Epithelial cell of proximal tubule (primary cell): ENCODE results near the gene SERPINB4. TPM values are rescaled to one million over a fixed set of nuclear protein-coding genes. Genes with fewer than 3 reads are reported as not detected.

ENCODE experiments used
- DNase-seq: peaks from one replicate; pipeline ENCODE4 v3.0.0-alpha.2; 2011; ENCODE audit warnings: low read depth
- H3K4me3 ChIP-seq: 2 replicates; pipeline ENCODE4 v1.5.1; 2011; ENCODE audit warnings: low read depth, mild to moderate bottlenecking, low read length
- total RNA-seq: library from RNA; depleted of rRNA; stranded (reverse); fragments of >200 nt; gene quantifications from 2 replicates; pipeline ENCODE4 v1.2.3, GENCODE V29; 2015
- TF ChIP-seq, protein P1 (sequence below): conservative IDR thresholded peaks from 2 replicates; pipeline ENCODE4 v1.5.1; 2012; ENCODE audit warnings: low read depth, mild to moderate bottlenecking, low read length

The SERPINB4 gene
- total RNA-seq, 1 donor from 2014 or later, result not detected

DNA sequence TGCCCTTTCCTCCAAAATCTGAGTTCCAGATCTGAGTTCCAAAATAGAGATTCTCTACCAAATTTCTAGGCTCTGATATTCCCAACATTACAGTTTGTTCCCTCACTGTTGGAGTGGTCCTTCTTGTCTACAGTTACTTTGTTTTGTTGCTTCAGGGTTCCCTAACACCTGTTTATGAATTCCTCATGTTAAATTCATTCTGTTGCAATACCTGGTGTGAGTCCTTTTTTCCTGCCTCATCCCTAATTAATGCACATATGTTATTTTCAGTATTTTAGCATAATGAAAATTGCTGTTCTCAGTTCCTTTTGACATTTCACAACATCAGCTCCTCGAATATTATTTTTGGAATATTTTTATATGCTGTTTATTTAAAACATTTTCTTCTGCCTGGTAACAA lies 40.7 kb downstream of the SERPINB4 start:
- H3K4me3 ChIP-seq, result no peak overlapping the region
- DNase-seq, result no peak
- TF ChIP-seq, protein P1, sequence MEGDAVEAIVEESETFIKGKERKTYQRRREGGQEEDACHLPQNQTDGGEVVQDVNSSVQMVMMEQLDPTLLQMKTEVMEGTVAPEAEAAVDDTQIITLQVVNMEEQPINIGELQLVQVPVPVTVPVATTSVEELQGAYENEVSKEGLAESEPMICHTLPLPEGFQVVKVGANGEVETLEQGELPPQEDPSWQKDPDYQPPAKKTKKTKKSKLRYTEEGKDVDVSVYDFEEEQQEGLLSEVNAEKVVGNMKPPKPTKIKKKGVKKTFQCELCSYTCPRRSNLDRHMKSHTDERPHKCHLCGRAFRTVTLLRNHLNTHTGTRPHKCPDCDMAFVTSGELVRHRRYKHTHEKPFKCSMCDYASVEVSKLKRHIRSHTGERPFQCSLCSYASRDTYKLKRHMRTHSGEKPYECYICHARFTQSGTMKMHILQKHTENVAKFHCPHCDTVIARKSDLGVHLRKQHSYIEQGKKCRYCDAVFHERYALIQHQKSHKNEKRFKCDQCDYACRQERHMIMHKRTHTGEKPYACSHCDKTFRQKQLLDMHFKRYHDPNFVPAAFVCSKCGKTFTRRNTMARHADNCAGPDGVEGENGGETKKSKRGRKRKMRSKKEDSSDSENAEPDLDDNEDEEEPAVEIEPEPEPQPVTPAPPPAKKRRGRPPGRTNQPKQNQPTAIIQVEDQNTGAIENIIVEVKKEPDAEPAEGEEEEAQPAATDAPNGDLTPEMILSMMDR, result no peak

DNA sequence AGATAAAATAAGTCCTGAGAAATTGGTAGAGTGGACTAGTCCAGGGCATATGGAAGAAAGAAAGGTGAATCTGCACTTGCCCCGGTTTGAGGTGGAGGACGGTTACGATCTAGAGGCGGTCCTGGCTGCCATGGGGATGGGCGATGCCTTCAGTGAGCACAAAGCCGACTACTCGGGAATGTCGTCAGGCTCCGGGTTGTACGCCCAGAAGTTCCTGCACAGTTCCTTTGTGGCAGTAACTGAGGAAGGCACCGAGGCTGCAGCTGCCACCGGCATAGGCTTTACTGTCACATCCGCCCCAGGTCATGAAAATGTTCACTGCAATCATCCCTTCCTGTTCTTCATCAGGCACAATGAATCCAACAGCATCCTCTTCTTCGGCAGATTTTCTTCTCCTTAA lies 47.1 kb downstream of the SERPINB4 start:
- no peak overlapping the region for H3K4me3 ChIP-seq
- DNase-seq, result no peak
- TF ChIP-seq, protein P1, result no peak

DNA sequence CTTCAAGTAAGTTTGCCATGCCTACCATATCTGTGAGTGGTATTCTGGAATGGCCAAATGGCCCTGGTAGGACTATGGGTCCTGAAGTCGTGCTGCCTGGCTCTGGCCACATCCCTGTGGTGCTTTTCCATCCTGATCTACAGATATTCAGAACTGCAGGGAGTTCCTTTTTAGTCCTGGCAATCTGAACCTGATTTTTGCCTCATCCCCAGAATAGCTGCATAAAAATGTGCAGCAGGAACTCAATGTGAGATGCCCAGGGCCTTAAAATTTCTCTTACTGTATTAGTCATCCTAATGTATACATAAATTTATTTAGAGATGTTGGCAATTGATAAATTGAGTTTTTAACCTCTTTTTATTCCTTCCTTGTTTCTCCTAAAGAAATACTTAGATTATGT lies 51.6 kb downstream of the SERPINB4 start:
- no peak for DNase-seq
- TF ChIP-seq, protein P1, result no peak
- H3K4me3 ChIP-seq, result no peak overlapping the region

DNA sequence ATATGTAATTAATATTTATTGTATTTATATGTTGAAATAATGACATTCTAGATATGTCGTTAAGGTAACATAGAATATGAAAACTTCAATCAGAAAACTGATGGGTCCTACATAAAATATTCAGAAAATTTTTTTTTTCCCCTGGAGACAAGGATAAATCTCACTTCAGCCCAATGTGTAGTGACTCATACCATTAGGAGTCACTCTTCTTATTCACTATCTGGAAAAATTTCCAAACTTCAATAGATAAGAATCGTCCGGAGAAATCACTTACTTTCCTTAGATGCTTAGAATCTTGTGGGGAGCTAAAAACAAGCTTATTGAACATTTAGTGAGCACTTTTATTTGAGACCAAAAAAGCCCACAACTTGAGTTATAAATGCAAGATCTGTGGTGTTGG lies 52.3 kb downstream of the SERPINB4 start:
- DNase-seq, result no peak
- TF ChIP-seq, protein P1, result no peak
- H3K4me3 ChIP-seq, result no peak overlapping the region

DNA sequence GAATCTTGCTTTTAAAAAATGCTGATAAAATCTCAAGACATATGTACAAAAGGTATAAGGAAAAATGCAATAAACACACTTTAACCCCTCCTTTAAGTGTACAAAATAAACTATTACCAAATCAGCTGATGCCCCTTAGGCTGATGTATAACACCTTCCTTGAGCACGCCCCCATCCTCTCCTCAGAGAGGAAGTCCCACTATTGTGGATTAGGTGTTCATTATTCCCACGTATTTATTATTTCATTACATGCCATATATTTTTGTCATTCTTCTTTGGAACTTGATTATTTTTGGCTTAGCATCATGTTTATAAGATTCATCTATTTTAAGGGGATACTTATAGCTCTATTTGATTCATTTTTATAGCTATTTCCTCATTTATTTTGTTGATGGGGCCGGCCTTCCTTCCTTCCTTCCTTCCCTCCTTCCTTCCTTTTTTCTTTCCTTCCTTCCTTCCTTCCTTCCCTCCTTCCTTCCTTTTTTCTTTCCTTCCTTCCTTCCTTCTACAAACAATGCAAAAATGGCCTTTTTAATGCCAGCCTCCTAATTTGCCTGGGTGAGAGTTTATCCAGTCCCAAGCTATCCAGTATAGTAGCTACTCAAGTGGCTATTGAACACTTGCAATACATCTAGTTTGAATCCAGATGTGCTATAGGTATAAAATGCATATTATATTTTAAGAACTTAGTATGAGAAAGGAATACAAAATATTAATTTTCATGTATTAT lies 52.9 kb downstream of the SERPINB4 start:
- H3K4me3 ChIP-seq, result no peak overlapping the region
- no peak for DNase-seq
- TF ChIP-seq, protein P1, result no peak

DNA sequence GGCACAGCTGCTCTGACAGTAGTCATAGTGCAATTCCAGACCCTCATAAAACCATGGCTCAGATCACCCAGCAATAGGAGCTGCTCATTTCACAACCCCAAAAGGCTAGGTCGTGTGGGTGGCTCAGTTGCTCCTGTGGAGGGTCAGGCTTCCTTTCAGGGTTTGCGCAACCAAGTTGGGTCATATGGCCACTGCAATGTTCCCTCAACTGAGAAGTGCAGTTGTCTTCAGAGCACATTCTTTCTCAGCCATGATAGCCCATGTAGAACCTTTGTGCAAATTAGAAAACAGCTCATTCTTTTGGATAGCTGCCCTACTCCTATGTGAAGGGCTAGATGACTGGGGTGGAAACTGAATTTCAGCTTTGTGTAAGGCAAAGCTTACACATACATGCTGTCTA lies 53.7 kb downstream of the SERPINB4 start:
- H3K4me3 ChIP-seq, result no peak overlapping the region
- TF ChIP-seq, protein P1, result no peak
- DNase-seq, result peak; percentile 84

DNA sequence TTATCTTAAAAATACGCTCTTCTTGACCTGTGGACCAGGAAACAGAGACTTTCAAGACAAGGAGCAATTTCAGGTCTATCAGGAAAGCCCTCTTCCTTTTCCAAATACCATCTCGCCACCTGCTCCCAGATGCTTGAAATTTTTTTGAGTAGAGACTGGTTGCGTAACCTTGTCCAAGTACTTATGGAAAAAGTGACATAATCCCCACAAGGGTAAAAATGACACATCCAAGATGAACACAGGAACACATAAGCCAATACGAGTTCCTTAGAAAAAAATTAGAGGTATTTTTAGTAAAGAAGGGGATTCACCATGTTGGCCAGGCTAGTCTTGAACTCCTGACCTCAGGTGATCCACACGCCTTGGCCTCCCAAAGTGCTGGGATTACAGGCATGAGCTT lies 55.1 kb downstream of the SERPINB4 start:
- DNase-seq, result no peak
- no peak overlapping the region for H3K4me3 ChIP-seq
- TF ChIP-seq, protein P1, result no peak
